ENCODE results near the gene RNF223. TPM values are rescaled to one million over a fixed set of nuclear protein-coding genes. Genes with fewer than 3 reads are reported as not detected.

Gene RNF223
- total and polyA plus RNA-seq, 2 donors (not counting 3 experiments of a cell fraction or from before 2014, with no cell fraction given), result not detected

- dilution Hi-C loops (cut with MboI; ENCODE audit: extremely low pct_ligation_motif_present, low sequenced_read_pairs) (no loop called here), intact Hi-C loops (cut with micrococcal nuclease) (loop anchor here (2.0 kb wide), 1 partner anchor 19 kb away; no protein-coding TSS in a partner anchor)
- Histone ChIP-seq H3K27me3 (ENCODE audit: control insufficient read depth in 2 of 2, insufficient read depth in 2 of 2, low read length in 2 of 2) (no peaks in the 10 kb centered on the region), H3K9me1 (replicated peaks; ENCODE audit: control insufficient read depth, extremely low read depth, insufficient read depth, low read length) (no peaks in the 10 kb centered on the region), H3K4me1 (ENCODE audit: control insufficient read depth, extremely low read depth, insufficient read depth, low read length) (peaks cover 16% of the 10 kb centered on the region), H3K4me3 (replicated peaks in 1 of 3; ENCODE audit: insufficient read depth in 1 of 3, low read depth in 1 of 3, low read length in 3 of 3) (no peak overlapping the region), H3K79me2 (ENCODE audit: control insufficient read depth, insufficient read depth, low read length) (no peaks in the 10 kb centered on the region), H2AFZ (ENCODE audit: low read depth, low read length) (no peak overlapping the region), H3K36me3 (ENCODE audit: control insufficient read depth in 2 of 2, extremely low read depth in 1 of 2, insufficient read depth in 2 of 2, low read length in 2 of 2) (no peaks in the 10 kb centered on the region), H3K27ac (ENCODE audit: insufficient read depth, low read depth, low read length) (no peak overlapping the region), H4K20me1 (replicated peaks; ENCODE audit: control insufficient read depth, extremely low read depth, insufficient read depth, low read length) (no peaks in the 10 kb centered on the region), H3K9ac (replicated peaks; ENCODE audit: extremely low read depth, insufficient read depth, low read length) (no peak overlapping the region), H3K9me3 (replicated peaks; ENCODE audit: control insufficient read depth, insufficient read depth, low read length) (no peaks in the 10 kb centered on the region), H3K4me2 (ENCODE audit: insufficient read depth, low read length) (no peak overlapping the region)
- TF ChIP-seq POLR2A (IDR thresholded peaks at IDR 0.05; ENCODE audit: low read depth, low read length) (no peak), JUN (IDR thresholded peaks at IDR 0.05; ENCODE audit: borderline replicate concordance, insufficient read depth, insufficient read length, low read depth) (no peak), GATA2 (IDR thresholded peaks at IDR 0.05; ENCODE audit: insufficient read depth, insufficient read length, low read depth, low read length) (no peak), MAX (IDR thresholded peaks at IDR 0.05; ENCODE audit: insufficient read depth, insufficient read length) (no peak), CTCF (IDR thresholded peaks at IDR 0.05; ENCODE audit: extremely low read depth in 1 of 2, insufficient read depth in 1 of 2, low read depth in 1 of 2, low read length in 2 of 2) (no peak), MYC (IDR thresholded peaks at IDR 0.05; ENCODE audit: low read depth, low read length) (no peak), FOS (IDR thresholded peaks at IDR 0.05; ENCODE audit: borderline replicate concordance, insufficient read depth, low read length) (no peak)
- ChIA-PET POLR2A (no interaction called here), CTCF (interaction anchor here (1.5 kb wide), 1 partner anchor 18 kb away, joined by 5 read pairs; no protein-coding TSS in a partner anchor)
- DNase-seq (ENCODE audit: low read depth, low spot score) (no peak), FAIRE-seq (no peak)
- no TSS peak for BruUV-seq (replicated peaks)
These were observed 52.2 kb downstream of the RNF223 start for GRCh38 chr1:1021920-1022259.
